Stimulated activated naive CD8-positive, alpha-beta T cell treated with anti-CD3 and anti-CD28 coated beads, Interleukin-15, Interleukin-2, amounts not matched to agents 100 U/mL and 50 U/mL, for 24 hours (primary cell): ENCODE measurements around the gene DISP3.
"Not testable (repeated sequence)": the region's sequence is repeated elsewhere in the genome, so short reads cannot be mapped to it uniquely, and the experiment has no call there.

Experiments used
- ATAC-seq: fragments of 150-1000 bp; cut with Tn5 transposase; one replicate; pipeline ENCODE4 v1.10.0; 2021
- DNase-seq: peaks from one replicate; pipeline ENCODE4 v3.0.0; 2021

The DISP3 gene

GRCh38 chr1:11578004-11578403, 99.0 kb downstream of the DISP3 start:
- DNase-seq (no peak), ATAC-seq (no peak)

DNA sequence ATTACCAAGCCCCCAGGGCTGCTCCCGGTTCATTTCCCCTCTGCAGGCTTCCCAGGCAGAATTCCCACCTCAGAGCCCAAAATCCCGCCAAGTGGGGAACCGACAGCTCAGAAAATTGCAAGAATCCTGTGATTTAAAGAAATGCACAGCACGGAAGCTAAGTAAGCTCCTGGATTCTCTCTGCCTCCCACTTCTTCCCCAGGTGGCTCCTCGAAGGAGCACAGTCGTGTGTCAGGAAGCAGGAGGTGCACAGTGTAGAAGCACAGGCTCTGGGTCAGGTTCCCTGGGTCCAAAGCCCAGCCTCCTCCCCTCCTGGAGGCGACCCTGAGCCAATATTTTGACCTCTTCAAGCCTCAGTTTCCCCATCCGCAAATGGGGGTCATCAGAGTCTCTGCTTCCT, 100.6 kb downstream of the DISP3 start:
- ATAC-seq (no peak), DNase-seq (no peak)

GRCh38 chr1:11580049-11580448, 101.1 kb downstream of the DISP3 start:
- not testable (repeated sequence) for ATAC-seq, DNase-seq

DNA sequence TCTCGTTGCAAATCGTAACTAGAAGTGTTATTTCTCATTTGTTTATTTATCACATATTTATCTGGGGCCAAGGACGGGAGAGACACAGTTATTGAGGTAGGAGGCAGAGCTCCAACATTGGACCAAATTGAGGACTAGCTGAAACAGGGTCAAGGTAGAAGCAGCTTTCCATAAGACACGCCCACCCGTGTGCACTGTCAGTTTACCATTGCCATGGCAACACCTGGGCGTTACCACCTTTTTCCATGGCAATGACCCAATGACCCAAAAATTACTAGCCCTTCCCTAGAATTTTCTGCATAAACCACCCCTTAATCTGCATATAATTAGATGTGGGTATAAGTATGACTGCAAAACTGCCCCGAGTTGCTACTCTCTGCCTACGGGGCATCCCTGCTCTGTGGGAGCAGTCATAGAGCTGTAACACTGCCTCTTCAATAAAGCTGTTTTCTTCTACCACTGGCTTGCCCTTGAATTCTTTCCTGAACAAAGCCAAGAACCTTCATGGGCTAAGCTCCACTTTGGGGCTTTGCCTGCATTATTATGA, 102.6 kb downstream of the DISP3 start:
- ATAC-seq, result no peak
- DNase-seq, result no peak

DNA sequence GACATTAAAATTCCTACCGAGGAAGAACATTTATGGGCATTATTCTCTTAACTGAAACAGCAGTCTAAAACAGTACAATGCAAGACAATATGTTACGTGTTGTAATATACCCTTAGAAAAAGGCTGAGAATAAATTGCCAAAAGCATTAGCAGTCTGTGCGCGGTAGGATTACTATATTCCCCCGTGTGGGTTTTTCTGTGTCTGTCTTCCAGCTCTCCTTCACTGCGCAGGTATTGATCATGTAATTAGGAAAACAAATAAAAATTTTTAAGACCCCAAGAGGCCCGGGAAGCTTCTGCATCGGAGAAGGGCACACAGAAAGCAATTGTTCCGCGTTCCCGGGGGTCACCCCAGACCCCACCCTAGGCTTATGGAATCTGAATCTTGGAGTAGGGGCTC, 106.4 kb downstream of the DISP3 start:
- ATAC-seq (no peak), DNase-seq (no peak)
